Suprapubic skin (tissue), 3 donors: ENCODE data around the gene STPG4.

Experiments used
- EP300 ChIP-seq: sonication (generic); formaldehyde crosslinking; IDR thresholded peaks from one replicate; pipeline ENCODE4 v1.6.1; 2017; ENCODE audit warnings: antibody characterized with exemption
- POLR2A ChIP-seq, 2 donors: fragments of 450-650 bp; IDR thresholded peaks; one replicate each; pipeline ENCODE4 v1.6.1; 2017; ENCODE audit warnings: antibody characterized with exemption in 2 of 2, mild to moderate bottlenecking in 2 of 2, moderate library complexity in 2 of 2
- TF ChIP-seq, protein P1 (sequence below), 2 donors: fragments of 200-600 bp in 1 of 2; fragments of 450-650 bp in 1 of 2; sonication (generic) in 1 of 2; IDR thresholded peaks; one replicate each; pipeline ENCODE4 v1.5.1; 2016 to 2019; ENCODE audit warnings: antibody characterized with exemption in 2 of 2, mild to moderate bottlenecking in 1 of 2, moderate library complexity in 1 of 2

DNA sequence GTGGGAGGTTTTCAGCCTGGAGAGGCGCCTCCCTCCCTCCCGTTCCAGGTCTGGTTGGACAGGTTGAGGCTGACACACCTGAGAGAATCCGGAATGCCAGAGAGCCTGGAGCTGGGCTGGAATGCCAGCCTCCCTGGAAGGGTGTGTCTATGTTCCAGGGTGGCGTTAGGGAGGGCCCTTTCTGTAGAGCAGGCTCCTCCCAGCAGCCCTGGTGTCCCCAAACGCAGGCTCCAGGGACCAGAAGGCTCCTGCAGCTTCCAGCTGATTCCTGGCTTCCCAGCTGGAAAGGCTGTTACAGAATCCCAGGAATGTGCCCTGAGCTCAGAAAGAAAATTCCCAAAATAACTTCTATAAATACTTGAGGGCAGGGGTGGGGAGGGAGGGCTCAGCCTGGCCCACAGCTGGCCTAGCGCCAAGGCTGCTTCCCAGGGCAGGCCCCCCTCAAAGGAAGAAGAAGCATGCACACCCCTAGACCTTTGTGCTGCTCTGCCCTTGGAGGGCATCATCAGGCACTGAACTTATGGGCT, 85.4 kb downstream of the STPG4 start:
- TF ChIP-seq, protein P1, sequence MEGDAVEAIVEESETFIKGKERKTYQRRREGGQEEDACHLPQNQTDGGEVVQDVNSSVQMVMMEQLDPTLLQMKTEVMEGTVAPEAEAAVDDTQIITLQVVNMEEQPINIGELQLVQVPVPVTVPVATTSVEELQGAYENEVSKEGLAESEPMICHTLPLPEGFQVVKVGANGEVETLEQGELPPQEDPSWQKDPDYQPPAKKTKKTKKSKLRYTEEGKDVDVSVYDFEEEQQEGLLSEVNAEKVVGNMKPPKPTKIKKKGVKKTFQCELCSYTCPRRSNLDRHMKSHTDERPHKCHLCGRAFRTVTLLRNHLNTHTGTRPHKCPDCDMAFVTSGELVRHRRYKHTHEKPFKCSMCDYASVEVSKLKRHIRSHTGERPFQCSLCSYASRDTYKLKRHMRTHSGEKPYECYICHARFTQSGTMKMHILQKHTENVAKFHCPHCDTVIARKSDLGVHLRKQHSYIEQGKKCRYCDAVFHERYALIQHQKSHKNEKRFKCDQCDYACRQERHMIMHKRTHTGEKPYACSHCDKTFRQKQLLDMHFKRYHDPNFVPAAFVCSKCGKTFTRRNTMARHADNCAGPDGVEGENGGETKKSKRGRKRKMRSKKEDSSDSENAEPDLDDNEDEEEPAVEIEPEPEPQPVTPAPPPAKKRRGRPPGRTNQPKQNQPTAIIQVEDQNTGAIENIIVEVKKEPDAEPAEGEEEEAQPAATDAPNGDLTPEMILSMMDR (IDR thresholded peaks at IDR 0.05): no peak
- TF ChIP-seq EP300: no peak
- no peak for TF ChIP-seq POLR2A (IDR thresholded peaks at IDR 0.05)
